Suppressor macrophage (primary cell): ENCODE measurements around the gene C6orf132.

Experiments
- DNase-seq, 4 experiments: peaks; one replicate each; pipeline ENCODE4 v3.0.0-alpha.2; 2020 to 2022

Gene C6orf132

DNA sequence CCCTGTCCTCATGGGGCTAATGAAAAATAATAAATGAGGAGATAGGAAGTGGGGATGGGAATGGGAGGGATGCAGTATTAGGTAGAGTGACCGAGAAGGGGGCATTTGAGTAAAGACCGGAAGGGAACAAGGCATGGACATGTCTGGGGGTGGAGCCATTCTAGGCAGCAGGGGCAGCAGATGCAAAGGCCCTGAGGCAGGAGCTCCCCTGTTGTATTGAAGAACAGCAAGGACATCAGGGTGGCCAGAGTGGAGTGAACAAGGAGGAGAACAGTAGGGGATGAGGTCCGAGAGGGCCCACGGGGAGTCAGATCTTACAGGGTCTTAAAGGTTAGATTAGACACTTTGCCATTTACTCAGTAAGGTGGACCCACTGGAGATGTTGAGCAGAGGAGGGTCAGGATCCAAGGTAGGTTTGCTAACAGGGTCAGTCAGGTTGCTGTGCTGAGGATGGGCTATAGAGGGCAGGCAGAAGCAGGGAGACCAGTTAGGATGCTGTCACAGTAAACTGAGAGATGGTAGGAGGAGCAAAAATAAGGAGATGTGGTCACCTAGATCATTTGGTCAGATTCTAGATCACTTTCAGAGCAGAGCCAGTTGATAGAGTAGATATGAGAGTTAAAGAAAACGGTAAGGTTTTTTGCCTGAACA lies 73.4 kb downstream of the C6orf132 start:
- no peak for DNase-seq

- DNase-seq = no peak
These were observed 74.2 kb downstream of the C6orf132 start for GRCh38 chr6:42068173-42068572.

DNA sequence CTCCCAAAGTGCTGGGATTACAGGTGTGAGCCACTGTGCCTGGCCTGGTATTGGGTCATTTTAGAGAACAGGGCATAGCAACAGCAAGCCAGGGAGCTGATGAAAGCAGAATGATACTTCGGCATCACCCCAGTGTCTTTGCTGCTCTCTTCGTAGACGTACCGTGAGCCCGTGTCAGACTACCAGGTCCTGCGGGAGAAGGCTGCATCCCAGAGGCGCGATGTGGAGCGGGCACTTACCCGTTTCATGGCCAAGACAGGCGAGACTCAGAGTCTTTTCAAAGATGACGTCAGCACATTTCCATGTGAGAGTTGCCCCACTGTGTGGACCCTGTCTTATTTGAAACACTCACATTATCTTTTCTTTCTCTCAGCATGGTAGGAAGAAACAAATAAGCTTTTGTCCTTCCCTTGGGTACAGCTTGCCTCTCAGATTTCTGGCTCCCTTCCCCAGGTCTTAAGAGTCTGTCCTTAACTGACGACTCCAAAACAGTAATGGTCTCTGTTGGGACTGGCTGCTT lies 76.2 kb downstream of the C6orf132 start:
- no peak for DNase-seq

DNA sequence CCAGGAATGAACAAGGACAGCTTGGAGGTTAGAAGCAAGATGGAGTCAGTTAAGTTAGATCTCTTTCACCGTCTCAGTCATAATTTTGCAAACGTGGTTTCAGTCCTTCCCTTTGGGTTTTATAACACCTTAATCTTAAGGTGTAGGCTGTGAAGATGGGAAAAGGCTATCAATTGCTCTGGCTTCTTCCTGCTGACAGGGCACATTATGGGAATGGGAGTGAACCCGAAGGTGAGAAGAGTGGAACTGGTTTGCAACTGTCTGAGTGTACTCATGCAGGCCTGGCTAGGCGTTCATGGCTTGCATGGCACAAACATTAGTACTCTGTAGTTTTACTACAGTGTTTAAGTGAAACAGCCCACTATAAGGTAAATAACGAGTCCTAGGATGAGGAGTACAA lies 82.7 kb downstream of the C6orf132 start:
- no peak for DNase-seq

GRCh38 chr6:42053601-42054000 lies 88.8 kb downstream of the C6orf132 start:
- no peak for DNase-seq

GRCh38 chr6:42051268-42051653 lies 91.2 kb downstream of the C6orf132 start:
- no peak for DNase-seq
